Activated CD8-positive, alpha-beta memory T cell treated with anti-CD3 and anti-CD28 coated beads for 24 hours (primary cell): ENCODE measurements around the gene PTGFRN.
"Not testable (repeated sequence)": the region's sequence is repeated elsewhere in the genome, so short reads cannot be mapped to it uniquely, and the experiment has no call there.

ENCODE experiments used
- DNase-seq: peaks from one replicate; pipeline ENCODE4 v3.0.0-alpha.2; 2020

PTGFRN gene

DNA sequence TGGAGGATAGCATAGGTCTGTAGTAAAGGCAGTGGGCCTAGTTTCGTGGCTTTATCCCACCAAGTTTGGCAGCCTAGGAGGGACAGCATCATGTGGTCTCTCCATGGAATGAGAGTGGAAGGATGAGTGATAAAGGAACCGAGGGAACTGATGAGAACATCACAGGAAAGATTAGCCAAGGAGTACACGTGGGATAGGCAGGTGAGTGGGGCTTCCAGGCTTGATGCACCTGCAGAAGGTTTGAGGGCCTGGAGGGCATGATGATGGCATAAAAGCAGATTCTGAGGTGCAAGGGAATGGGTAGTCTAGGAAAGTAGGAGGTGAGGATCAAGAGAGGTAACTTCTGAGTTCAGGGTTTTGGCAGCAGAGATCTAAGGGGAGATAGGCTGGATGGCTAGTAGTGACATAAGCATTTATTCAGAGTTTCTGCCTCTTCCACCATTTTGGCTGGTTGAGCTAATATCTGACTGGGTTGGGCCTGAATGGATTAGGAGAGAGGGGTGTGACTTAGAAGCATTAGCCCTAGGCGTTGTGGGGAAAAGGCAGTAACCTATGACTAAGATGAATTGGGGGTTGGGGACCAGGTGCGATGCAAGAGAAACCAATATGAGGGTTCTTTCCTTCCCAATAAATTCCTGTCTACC, 9.1 kb downstream of the PTGFRN start:
- DNase-seq = no peak

DNA sequence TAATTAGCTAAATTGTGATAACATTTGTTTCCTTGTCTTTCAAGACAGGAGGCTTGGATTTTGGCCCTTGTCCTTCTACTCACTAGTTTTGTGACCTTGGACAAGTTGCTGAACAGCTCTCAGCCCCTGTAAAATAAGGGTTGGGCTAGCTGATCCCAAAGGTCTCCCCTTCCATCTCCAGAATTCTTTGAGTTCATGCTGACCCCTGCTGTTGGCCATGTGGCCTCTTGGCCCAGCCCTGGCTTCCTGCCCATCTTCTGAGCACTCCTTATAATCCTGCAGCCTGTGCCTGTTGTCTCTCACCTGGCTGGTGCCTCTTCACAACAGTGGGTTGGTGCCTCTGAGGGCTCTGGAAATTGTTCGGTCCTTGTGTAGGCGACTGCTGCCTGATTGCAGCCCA, 10.1 kb downstream of the PTGFRN start:
- no peak for DNase-seq

DNA sequence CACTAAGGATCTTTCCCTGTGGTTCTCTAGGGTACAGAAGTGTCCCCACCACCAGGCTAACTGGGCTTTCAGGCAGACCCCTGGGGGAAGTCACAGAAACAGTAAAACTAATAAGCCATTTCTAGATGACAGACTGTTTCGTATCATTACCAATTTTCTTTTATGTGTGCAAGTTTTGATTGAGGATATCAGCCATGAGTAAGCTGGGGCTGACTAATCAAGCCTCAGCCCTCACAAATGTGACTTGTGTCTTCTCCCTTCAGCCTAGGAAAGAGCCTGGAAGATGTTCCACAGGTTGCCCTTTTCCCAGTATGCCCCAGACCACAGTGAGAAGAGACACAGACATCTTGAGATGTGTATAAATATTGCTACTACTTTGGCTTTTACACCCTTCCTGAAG, 10.5 kb downstream of the PTGFRN start:
- no peak for DNase-seq

DNA sequence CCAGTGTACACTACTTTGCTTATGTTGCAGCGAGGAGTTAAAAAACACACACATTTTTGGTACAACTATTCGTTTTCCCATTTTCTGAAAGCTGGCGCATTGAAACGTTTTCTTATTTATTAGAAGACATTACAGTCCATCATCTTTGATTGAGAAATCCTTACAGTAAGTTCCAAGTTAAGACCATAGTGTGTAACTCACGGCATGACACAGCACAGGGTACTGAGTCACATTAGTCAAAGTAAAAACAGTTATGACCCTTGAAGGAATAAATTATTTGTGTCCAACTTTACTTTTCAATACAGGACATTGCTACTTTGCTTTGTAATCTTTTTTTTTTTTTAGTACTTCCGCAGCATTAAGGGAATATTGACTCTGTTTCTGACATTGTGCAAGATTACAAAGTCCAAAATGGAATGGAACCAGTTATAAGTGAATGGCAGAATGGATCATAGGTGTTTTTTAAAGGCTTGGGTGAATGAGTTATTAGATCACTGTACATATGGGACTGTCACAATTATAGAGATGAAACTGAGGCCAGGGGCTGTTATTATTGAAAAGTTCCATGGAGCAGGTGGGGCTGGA, 11.7 kb downstream of the PTGFRN start:
- DNase-seq = no peak

DNA sequence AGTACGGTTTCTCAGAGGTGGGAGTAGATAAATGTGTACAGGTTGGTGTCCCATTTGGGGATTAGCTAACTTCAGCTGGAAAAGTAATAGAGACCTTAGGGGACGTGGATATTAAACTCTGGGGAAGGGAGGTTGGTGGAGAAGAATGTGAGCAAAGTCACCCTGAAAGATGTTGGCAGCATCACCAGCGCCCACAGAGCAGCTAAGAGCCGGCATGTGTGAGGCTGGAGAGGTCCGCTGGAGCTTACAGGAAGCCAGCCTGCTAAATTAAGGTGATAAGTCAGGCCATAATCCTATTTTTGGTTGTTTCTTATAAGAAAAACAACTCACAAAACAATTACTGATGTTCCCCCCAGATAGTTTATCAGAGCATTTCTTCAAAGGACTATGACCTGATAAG, 12.2 kb downstream of the PTGFRN start:
- no peak for DNase-seq

DNA sequence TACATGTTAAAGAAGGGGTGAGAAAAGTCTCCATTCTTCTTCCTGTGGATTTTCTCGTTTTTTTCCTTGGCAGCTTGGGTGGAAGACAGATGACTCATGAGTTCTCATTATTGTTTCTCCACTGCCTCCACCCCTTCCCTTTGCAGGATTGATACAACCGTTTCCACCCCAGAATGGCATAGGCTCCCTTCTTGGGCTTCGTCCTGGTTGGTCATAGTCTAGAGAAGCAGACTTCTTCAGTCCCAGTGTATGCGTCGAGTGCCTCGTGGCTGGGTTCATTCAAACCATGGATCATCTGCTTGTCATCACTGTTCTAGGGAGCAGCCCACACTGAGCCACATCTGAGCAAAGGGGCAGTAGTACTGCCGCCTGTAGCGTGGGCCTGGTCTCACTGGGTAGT, 13.7 kb downstream of the PTGFRN start:
- no peak for DNase-seq

DNA sequence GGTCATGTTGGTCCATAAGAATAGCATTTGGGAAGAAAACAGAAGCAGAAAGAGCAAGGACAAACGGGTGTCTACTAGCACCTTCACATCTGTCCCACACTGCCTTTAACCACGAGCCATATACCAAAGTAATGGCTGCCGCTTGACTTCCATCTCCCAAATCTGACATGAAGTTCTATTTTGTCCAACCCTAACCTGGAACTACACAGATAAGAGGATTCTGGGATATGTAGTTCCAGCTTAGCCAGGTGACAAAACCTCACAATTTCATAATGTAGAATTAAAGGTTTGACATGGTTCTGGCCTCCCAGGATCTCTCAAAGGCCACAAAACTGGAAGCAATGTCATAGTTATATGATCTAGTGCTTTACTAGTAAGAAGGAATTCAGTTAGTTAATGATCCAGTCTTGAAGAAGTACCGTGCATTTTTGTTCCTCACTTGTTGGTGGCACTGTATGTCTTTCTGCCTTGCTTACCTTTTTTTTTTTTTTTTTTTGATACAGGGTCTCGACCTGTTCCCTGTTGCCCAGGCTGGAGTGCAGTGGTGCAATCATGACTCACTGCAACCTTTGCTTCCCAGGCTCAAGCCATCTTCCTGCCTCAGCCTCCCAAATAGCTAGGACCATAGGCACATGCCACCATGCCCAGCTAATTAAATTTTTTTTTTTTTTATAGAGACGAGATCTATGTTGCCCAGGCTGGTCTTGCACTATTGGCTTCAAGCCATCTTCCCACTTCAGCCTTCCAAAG, 17.5 kb downstream of the PTGFRN start:
- DNase-seq = no peak

DNA sequence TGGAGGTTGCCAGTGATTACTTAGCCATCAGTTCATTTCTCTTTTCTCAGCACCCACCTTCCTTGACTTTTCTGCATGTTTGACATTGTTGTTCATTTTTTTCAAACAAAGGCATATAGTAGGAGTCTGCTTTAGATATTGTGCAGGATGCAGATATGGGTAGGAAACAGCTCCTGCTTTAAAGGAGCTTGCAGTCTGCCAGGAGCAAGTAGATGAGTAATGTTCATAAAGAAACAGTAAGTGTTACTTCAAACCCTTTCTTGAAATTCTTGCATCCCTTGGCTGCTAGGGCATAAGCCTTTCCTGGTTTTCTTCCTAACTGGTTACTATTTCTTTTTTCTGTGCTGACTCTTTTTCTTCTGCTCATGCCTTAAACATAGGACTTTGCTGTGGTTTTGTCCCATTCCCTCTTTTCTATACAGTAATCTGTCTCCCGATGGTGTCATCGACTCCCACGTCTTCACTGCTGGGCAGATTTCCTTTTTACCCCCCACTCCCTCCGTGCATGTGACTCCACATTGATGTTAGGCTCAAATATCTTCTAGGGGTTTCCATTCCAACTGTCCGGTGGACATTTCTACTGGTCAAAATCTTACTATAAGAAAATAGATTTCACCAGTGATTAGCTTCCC, 20.4 kb downstream of the PTGFRN start:
- no peak for DNase-seq

DNA sequence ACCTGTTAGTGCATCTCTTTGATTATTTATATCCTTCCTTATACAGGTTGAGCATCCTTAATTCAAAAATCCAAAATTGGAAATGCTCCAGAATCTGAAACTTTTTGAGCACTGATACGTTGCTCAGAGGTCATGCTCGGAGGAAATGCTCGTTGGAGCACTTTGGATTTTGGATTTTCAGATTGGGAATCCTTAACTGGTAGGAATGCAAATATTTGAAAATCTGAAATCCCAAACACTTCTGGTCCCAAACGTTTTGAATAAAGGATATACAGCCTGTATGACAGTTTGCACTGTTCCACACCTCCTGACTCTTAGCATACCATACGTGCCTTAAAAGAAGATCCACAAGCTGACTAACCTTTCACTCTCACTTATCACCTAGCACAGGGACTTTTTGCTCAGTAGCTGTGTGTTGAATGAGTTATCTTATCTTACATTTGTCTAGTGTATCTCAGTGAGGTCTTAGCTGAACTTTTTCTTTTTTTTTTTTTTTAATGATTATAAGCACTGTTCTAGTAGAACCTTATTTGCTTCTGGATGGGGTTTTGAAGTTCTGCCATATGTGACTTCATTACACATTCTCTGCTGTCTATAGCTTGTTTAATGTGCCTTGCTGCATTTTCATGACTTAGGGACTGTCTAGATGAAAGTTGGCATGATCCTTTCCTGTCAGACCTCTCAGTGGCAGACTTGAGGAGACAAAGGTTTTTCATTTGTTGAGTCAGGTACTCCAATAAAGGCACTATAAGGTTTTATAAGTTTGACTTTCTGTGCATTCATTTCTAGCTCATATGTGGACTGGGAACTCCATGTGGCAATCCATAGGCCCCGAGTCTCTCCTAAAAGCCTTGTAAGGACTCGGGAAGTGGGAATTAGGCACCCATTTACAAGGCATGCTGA, 21.6 kb downstream of the PTGFRN start:
- DNase-seq = no peak

DNA sequence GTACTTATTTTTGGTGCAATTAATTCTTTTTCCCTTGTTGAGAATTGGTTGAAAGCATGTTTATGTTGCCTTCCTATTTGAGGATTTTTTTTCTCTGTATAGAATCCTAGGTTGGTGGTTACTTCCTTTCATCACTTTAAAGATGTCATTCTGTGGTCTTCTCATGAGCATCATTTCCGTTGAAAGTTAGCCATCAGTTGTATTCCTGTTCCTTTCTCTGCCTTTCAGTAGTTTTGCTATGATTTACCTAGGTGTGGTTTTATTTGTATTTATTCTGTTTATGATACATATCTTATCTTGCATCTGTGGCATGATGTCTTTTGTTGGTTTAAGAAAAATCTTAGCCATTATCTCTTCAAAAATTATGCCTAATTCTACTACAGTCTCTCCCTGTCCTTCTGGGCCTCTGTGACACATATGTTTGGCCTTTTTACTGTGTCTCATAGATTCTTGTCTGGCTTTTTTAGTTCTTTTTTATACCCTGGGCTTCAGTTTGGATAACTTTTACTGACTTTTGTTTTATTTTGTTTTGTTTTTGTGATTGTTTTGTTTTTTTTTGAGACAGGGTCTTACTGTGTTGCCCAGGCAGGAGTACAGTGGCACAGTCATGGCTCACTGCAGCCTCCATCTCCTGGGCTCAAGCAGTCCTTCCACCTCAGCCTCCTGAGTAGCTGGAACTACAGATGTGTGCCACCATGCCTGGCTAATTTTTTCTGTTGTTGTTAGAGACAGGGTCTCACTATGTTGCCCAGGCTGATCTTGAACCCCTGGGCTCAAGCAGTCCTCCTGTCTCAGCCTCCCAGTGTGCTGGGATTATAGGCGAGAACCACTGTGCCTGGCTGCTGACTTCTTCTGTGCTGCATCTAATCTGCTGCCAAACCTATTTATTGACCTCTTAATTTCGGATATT, 24.1 kb downstream of the PTGFRN start:
- no peak for DNase-seq

DNA sequence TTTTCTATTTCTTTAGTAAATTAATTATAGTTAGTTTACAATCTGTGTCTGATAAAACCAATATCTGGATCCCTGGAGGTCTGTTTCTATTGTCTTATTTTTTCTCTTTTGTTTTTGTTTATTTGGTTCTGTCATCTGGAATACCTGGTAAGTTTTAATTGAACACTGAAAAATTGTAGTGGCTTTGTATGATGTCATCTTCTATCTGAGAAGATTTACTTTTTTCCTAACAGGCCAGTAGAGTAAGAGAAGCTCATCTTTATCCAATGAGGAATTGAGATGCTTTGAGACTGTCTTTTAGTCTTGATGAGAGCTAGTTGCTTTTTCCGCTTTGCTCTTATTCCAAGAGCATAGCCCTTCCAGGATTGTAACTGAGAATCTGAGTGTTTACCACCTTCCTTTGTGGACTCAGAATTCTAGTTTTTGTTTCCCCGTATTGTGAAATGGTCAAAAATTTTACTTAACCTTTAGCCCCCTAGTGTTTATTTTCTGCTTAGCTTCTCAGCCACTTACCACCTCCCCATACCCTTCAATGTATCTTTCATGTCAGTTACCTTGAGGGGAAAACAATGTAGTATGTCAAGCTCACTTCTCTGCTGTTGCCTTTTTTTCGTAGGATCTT, 25.0 kb downstream of the PTGFRN start:
- no peak for DNase-seq

DNA sequence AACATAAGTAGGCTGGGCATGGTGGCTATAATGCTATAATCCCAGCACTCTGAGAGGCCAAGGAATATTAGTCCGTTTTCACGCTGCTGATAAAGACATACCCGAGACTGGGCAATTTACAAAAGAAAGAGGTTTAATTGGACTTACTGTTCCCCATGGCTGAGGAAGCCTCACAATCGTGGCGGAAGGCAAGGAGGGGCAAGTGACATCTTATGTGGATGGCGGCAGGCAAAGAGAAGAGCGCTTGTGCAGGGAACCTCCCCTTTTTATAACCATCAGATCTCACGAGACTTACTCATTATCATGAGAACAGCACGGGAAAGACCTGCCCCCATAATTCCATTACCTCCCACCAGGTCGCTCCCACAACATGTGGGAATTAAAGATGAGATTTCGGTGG, 28.5 kb downstream of the PTGFRN start:
- DNase-seq = no peak

DNA sequence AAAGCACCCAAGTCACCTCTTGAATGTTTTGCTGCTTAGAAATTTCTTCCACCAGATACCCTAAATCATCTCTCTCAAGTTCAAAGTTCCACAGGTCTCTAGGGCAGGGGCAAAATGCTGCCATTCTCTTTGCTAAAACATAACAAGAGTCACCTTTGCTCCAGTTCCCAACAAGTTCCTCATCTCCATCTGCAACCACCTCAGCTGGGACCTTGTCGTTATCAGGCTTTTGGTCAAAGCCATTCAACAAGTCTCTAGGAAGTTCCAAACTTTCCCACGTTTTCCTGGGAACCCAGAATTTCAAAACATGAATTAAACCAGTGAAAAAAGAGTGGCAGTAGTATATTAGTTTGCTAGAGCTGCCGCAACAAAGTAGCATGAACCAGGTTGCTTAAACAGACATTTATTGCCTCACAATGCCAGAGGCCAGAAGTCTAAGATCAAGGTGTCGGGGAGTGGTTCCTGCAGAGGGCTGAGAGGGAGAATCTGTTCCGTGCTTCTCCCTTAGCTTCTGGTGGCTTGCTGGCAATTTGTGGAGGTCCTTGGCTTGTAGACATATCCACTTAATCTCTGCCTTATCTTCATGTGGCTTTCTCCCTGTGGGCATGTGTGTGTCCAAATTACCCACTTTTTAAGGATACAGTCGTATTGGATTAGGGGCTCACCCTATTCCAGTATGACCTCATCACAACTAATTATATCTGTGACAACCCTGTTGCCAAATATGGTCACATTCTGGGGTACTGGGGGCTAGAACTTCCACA, 30.2 kb downstream of the PTGFRN start:
- not testable (repeated sequence) for DNase-seq

DNA sequence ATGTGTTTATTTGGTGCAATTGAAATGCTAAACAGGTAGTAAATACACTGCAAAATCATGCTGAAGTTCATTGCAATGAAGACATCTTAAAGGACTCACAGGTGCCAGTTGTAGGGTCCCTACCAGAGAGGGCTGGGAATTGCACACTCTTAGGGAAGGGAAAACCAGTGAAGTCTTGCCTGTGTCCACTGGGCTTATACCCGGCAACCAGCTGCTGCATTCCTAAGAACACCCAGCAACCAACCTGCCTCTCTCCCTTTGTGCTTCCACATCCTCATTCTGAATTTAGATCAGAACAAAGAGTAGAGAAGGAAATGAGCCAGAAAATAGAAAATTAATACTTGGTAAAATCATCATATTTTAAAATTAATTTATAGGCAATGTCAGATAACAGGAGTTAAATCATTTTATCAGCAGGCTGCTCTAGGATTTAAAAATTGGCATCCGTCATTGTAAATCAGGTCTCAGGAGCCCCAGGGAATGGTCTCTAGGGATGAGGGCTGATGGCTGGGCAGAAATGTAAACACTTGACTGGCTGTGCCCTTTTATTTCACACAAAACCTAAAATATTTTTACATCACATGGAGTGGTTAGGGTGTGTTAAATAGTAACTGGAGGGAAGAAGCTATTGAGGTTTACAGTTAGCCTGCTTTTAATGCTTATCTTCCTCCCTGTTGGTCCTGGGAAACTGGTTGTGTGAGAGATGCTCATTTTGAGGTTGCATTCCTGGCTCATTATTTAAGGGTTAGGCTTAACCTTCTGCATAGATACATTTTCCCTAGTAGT, 31.3 kb downstream of the PTGFRN start:
- DNase-seq = no peak

DNA sequence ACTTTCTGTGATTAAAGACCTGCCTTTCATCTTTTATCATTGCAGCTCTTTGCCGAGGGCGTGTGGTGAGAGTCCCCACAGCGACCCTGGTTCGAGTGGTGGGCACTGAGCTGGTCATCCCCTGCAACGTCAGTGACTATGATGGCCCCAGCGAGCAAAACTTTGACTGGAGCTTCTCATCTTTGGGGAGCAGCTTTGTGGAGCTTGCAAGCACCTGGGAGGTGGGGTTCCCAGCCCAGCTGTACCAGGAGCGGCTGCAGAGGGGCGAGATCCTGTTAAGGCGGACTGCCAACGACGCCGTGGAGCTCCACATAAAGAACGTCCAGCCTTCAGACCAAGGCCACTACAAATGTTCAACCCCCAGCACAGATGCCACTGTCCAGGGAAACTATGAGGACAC, 32.0 kb downstream of the PTGFRN start:
- no peak for DNase-seq

DNA sequence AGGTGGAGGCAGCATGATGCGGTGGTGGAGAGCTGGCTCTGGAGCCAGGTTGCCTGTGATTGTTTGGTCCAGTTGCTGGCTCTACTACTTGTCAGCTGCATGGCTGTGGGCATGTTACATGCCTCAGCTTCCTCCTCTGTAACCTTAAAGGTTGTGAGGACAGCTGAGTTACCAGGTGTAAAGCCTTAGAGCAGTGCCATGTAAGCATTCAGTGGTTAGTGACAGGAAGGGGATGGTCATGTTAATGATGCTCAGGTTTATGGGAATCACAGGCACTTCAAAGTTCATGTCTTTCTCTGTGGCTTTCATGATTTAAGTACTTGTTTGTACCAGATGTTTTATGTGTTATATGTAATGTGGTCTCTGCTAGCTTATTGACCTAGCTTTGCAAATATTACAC, 32.6 kb downstream of the PTGFRN start:
- no peak for DNase-seq

DNA sequence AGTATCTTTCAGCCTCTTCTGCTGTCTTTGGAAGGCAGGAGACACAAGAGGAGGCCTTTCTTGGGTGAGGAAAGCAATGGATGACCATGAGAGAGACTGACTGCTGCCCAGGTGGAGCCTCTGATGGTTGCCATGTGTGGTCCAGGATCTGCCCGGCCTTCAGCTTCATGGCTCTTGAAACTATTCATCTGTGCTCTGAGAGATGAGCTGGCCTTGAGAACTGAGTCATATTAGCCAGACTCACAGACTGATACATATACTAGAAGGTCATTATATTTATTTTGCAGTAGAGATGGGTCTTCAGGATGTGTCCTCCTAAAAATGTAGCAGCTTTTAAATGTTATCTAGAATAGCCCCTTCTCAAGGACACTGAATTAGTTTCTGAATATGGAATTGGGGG, 33.7 kb downstream of the PTGFRN start:
- no peak for DNase-seq

DNA sequence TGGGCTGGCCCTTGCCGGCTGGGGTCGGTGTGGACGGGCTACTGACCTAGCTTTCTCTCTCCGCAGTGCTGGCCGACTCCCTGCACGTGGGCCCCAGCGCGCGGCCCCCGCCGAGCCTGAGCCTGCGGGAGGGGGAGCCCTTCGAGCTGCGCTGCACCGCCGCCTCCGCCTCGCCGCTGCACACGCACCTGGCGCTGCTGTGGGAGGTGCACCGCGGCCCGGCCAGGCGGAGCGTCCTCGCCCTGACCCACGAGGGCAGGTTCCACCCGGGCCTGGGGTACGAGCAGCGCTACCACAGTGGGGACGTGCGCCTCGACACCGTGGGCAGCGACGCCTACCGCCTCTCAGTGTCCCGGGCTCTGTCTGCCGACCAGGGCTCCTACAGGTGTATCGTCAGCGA, 34.9 kb downstream of the PTGFRN start:
- DNase-seq = no peak

DNA sequence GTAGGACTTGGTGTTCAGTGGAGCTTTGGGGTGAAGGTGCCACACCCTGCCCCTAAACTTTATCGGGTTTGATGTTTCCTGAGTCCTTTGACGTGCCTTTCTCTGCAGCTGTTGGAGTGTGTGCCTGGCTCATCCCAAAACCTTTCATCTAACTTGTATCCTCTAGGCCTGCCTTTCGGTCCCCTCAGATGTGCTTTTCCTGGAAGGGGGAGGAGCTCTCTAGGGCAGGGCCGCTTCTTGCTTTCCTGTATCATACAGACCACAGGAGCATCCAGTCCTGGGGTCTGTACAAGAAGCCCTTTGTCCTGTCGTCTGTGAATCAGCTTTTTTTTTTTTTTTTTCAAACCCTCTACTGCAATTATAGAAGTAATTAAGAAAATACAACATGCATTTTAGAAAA, 35.7 kb downstream of the PTGFRN start:
- no peak for DNase-seq

DNA sequence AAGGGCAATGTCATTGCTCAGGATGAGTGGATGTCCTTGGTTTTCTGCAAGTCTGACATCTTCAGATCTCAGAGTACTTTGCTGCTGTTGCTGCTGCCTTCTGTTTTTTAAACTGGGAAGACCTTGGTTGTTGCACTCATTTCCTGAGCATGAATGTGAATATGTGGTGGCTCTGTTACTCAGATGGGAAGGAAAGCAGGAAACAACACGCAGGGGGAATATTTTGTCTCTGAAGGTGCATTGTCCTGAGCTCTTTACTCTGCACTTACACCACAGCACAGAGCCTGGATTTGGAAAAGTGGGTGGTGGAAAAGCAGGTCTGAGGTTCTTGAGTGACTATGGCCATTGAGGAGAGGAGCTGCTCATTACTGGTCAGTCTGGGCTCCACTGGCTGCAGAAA, 36.3 kb downstream of the PTGFRN start:
- DNase-seq = no peak
